GM12878 (cell line): ENCODE measurements around the gene DPP9. TPM values are rescaled to one million over a fixed set of nuclear protein-coding genes. Genes with fewer than 3 reads are reported as not detected.

ENCODE experiments used
- ATAC-seq: fragments of 200-7000 bp; cut with Tn5 transposase; 3 replicates; pipeline ENCODE4 v1.9.1; 2020; ENCODE audit warnings: mild to moderate bottlenecking, moderate library complexity
- BruUV-seq: library from RNA; stranded (reverse); fragments of 400-500 nt; replicated peaks from 2 replicates; lab custom pipeline; 2021; lab: Mats Ljungman, UMichigan
- CTCF ChIA-PET: fragments of 300-600 bp; sonication (Branson Sonifier 250); formaldehyde crosslinking; extraction: SDS; loops from one replicate; lab custom pipeline; 2021; ENCODE audit warnings: inconsistent platforms; lab: Yijun Ruan, JAX
- POLR2A ChIA-PET: fragments of 350-600 bp; formaldehyde crosslinking; extraction: SDS; loops from one replicate; lab custom pipeline; 2021; ENCODE audit warnings: inconsistent platforms; lab: Charles Lee
- RAD21 ChIA-PET: fragments of 300-600 bp; sonication (Branson Sonifier 250); formaldehyde crosslinking; loops from one replicate; lab custom pipeline; 2023; ENCODE audit warnings: antibody characterized with exemption; ENCODE audit not compliant: unreplicated experiment; lab: Charles Lee
- SMC1A ChIA-PET: fragments of 300-600 bp; sonication (Branson Sonifier 250); formaldehyde crosslinking; loops from one replicate; lab custom pipeline; 2023; ENCODE audit not compliant: unreplicated experiment, uncharacterized antibody; lab: Charles Lee
- DNase-seq: peaks from one replicate; pipeline ENCODE4 v3.0.0-alpha.2; 2011; ENCODE audit warnings: low read depth, low spot score
- FAIRE-seq: peaks from 3 replicates; lab custom pipeline; 2011; peaks lifted over from hg19 to GRCh38; lab: Jason Lieb, UNC
- H2AFZ ChIP-seq: 2 replicates; pipeline ENCODE4 v1.6.0; 2011; ENCODE audit warnings: low read depth, low read length, control low read depth; ENCODE audit not compliant: control insufficient read depth
- H3K27ac ChIP-seq: 2 replicates; pipeline ENCODE4 v1.5.1; 2011; ENCODE audit warnings: control low read depth; ENCODE audit not compliant: control insufficient read depth, insufficient read depth
- H3K27me3 ChIP-seq, 2 experiments: replicated peaks in 1 of 2; 2 replicates each; pipeline versions ENCODE4 v1.6.0 to v1.6.1; 2011; ENCODE audit warnings: low read length in 1 of 2; ENCODE audit not compliant: control insufficient read depth in 2 of 2, insufficient read depth in 2 of 2
- H3K36me3 ChIP-seq, 2 experiments: 2 replicates each; pipeline ENCODE4 v1.5.1; 2011; ENCODE audit warnings: low read length in 1 of 2; ENCODE audit not compliant: control insufficient read depth in 2 of 2, insufficient read depth in 2 of 2
- H3K4me1 ChIP-seq: 2 replicates; pipeline ENCODE4 v1.6.1; 2011; ENCODE audit warnings: mild to moderate bottlenecking, low read length, moderate library complexity, mixed read lengths; ENCODE audit not compliant: control insufficient read depth, insufficient read depth
- H3K4me2 ChIP-seq: 2 replicates; pipeline ENCODE4 v1.6.0; 2011; ENCODE audit warnings: control low read depth; ENCODE audit not compliant: control insufficient read depth, insufficient read depth
- H3K4me3 ChIP-seq: fragments of 200-600 bp; sonication (generic); 2 replicates; pipeline ENCODE4 v1.5.1; 2016
- H3K79me2 ChIP-seq: 2 replicates; pipeline ENCODE4 v1.6.0; 2011; ENCODE audit warnings: low read length; ENCODE audit not compliant: control insufficient read depth, insufficient read depth
- H3K9ac ChIP-seq: 2 replicates; pipeline ENCODE4 v1.8.0; 2011; ENCODE audit warnings: low read length, control low read depth, mixed read lengths; ENCODE audit not compliant: control insufficient read depth, insufficient read depth
- H3K9me3 ChIP-seq: replicated peaks from 3 replicates; pipeline ENCODE4 v1.5.1; 2011; ENCODE audit warnings: mild to moderate bottlenecking, low read length; ENCODE audit not compliant: control insufficient read depth, insufficient read depth
- H4K20me1 ChIP-seq: 2 replicates; pipeline ENCODE4 v1.6.0; 2011; ENCODE audit not compliant: control insufficient read depth, insufficient read depth
- HSF1 ChIP-seq: fragments of 150-350 bp; IDR thresholded peaks from 2 replicates; pipeline ENCODE4 v1.6.1; 2014; ENCODE audit warnings: mild to moderate bottlenecking, low read depth, low read length
- NKRF ChIP-seq: fragments of 450-650 bp; conservative IDR thresholded peaks from 2 replicates; pipeline ENCODE4 v1.6.1; 2017; ENCODE audit warnings: mild to moderate bottlenecking, moderate library complexity
- SMARCA5 ChIP-seq: fragments of 450-650 bp; IDR thresholded peaks from 2 replicates; pipeline ENCODE4 v1.6.1; 2017; ENCODE audit warnings: mild to moderate bottlenecking
- SREBF1 ChIP-seq: IDR thresholded peaks from 2 replicates; pipeline ENCODE4 v1.6.1; 2012; ENCODE audit warnings: mild to moderate bottlenecking, low read length
- TAF1 ChIP-seq: IDR thresholded peaks from 2 replicates; pipeline ENCODE4 v1.6.1; 2011; ENCODE audit warnings: mild to moderate bottlenecking, low read depth, low read length, borderline replicate concordance
- WGBS: methylation state at CpG from one replicate; pipeline ENCODE4 v1.1.6; 2016; ENCODE audit warnings: low lambda C conversion rate; ENCODE audit not compliant: insufficient replicate concordance, insufficient coverage; ENCODE audit errors: missing lambda C conversion rate; 5-methylcytosine and 5-hydroxymethylcytosine counted together
- in situ Hi-C: fragments of 300-500 bp; cut with MboI; formaldehyde crosslinking; loops from 9 replicates; pipeline ENCODE4 v1.14.3; 2018; ENCODE audit warnings: mixed read lengths
- intact Hi-C: fragments of 100-400 bp; cut with micrococcal nuclease; formaldehyde crosslinking; loops from one replicate; pipeline ENCODE4 v1.14.2; 2022; ENCODE audit not compliant: unreplicated experiment
- polyA plus RNA-seq, 11 experiments: library from polyadenylated mRNA; depleted of rRNA in 4 of 11; unstranded in 6 of 11; stranded (reverse) in 5 of 11; fragments of >200 nt; fragmentation: Nextera tagmentation in 4 of 11; fragmentation: Illumina TruSeq in 1 of 11; extraction: Ambion mirVana in 4 of 11; extraction: Trizol in 1 of 11; gene quantifications; 1 replicate in 1 of 11; 2 replicates in 10 of 11; pipeline versions ENCODE4 v1.2.1 to v1.2.3, GENCODE V29; 2011 to 2016; ENCODE audit warnings: inconsistent platforms in 2 of 11, missing spikeins in 2 of 11, low read depth in 1 of 11
- total RNA-seq, 4 experiments: library from RNA; depleted of rRNA in 3 of 4; stranded (reverse); fragments of >200 nt in 3 of 4; fragmentation: Illumina TruSeq in 1 of 4; extraction: Trizol in 1 of 4; gene quantifications; 2 replicates each; pipeline versions ENCODE4 v1.2.1 to v1.2.3, GENCODE V29; 2013 to 2021

The DPP9 gene
- total and polyA plus RNA-seq, 10 of the 15 experiments (the other 5 are each of a cell fraction or from before 2014, with no cell fraction given) = 0.64 to 58.6 (median 27.6) TPM

GRCh38 chr19:4763021-4763420, 39.4 kb upstream of the DPP9 start:
- Histone ChIP-seq H3K9me3 (no peaks in the 10 kb centered on the region), H3K36me3 (no peaks in the 10 kb centered on the region), H3K4me3 (no peak overlapping the region)
- 40% methylated on average over 6 of the region's 6 CpGs for WGBS
- BruUV-seq = no TSS peak
- FAIRE-seq (no peak), DNase-seq (no peak)
- in situ Hi-C loops = no loop called here
- POLR2A ChIA-PET = no interaction called here
- TF ChIP-seq HSF1 (peak; percentile 91), SREBF1 (no peak)
- TF ChIP-seq, all 136 proteins: peak for 1
- no peaks in the 10 kb centered on the region for H3K79me2 ChIP-seq
- no peak for ATAC-seq
- no peaks in the 10 kb centered on the region for H4K20me1 ChIP-seq
- H3K9ac ChIP-seq = no peak overlapping the region
- SMC1A ChIA-PET = no interaction called here
- H3K27ac ChIP-seq = no peak overlapping the region
- RAD21 ChIA-PET = no interaction called here
- CTCF ChIA-PET = interaction anchor here (1.1 kb wide), 1 partner anchor 28 kb away, joined by 6 read pairs; the partner anchor contains the start of gene FEM1A
- no peak overlapping the region for H2AFZ ChIP-seq
- peaks cover 4% of the 10 kb centered on the region; the same call in 1 of the 2 replicates for H3K4me1 ChIP-seq
- peaks cover 0 to 1% of the 10 kb centered on the region in 2 experiments; a peak in 2 of 4 replicates for H3K27me3 ChIP-seq
- H3K4me2 ChIP-seq = no peak overlapping the region
- intact Hi-C loops = no loop called here

- Histone ChIP-seq H4K20me1 (no peaks in the 10 kb centered on the region), H3K4me1 (peaks cover 4% of the 10 kb centered on the region; the same call in 1 of the 2 replicates), H3K9me3 (no peaks in the 10 kb centered on the region)
- no peak for DNase-seq
- FAIRE-seq = no peak
- ChIA-PET CTCF (interaction anchor here (0.6 to 3.0 kb wide), 4 partner anchors 9 to 813 kb away, joined by 3 to 25 read pairs (median 3); partner anchors contain the start of gene FEM1A), RAD21 (interaction anchor here (0.6 to 2.2 kb wide), 5 partner anchors 12 to 1328 kb away, joined by 3 to 18 read pairs (median 4); partner anchors contain the start of gene FEM1A)
- TF ChIP-seq NKRF (no peak), SMARCA5 (0 out of 2 replicates have a peak, but pooled peaks have one; percentile 32), TAF1 (no peak)
- TF ChIP-seq, all 136 proteins: peak for 1
- 45% methylated on average over 10 of the region's 10 CpGs for WGBS
- Histone ChIP-seq H3K27ac (no peak overlapping the region), H3K4me2 (peak overlapping the region; percentile 89), H3K36me3 (no peaks in the 10 kb centered on the region), H3K9ac (no peak overlapping the region), H3K79me2 (no peaks in the 10 kb centered on the region), H2AFZ (peak overlapping the region; percentile 44; the same call in 1 of the 2 replicates), H3K4me3 (peak overlapping the region; percentile 47; the same call in 1 of the 2 replicates), H3K27me3 (no peaks in the 10 kb centered on the region; a peak in 2 of 4 replicates)
- ChIA-PET POLR2A (interaction anchor here (0.6 to 0.9 kb wide), 2 partner anchors 34 to 208 kb away, joined by 3 read pairs; partner anchors contain the start of gene KDM4B), SMC1A (interaction anchor here (0.8 to 3.8 kb wide), 3 partner anchors 12 to 31 kb away, joined by 3 to 18 read pairs (median 3); partner anchors contain the start of gene FEM1A)
- no peak for ATAC-seq
- no TSS peak for BruUV-seq
- in situ Hi-C loops = no loop called here
- intact Hi-C loops = no loop called here
Observed at GRCh38 chr19:4760285-4760650, 36.6 kb upstream of the DPP9 start.
